H1 (cell line): ENCODE measurements around the gene PHF3. TPM values are rescaled to one million over a fixed set of nuclear protein-coding genes. Genes with fewer than 3 reads are reported as not detected.

Source experiments
- CTCF ChIA-PET: fragments of 300-600 bp; sonication (Branson Sonifier 250); formaldehyde crosslinking; loops from one replicate; lab custom pipeline; 2021; ENCODE audit not compliant: partially characterized antibody; lab: Charles Lee
- POLR2A ChIA-PET: fragments of 300-600 bp; sonication (Branson Sonifier 250); formaldehyde crosslinking; loops from one replicate; lab custom pipeline; 2021; ENCODE audit warnings: inconsistent platforms; ENCODE audit not compliant: partially characterized antibody; lab: Charles Lee
- DNase-seq, 2 experiments: peaks; one replicate each; pipeline versions ENCODE4 v3.0.0 to v3.0.0-alpha.2; 2010 to 2022; ENCODE audit warnings: low spot score in 2 of 2, low read depth in 1 of 2, mixed read lengths in 1 of 2
- FAIRE-seq: peaks from 2 replicates; lab custom pipeline; 2011; peaks lifted over from hg19 to GRCh38; lab: Jason Lieb, UNC
- H2AFZ ChIP-seq: 2 replicates; pipeline ENCODE4 v1.8.1; 2012; ENCODE audit warnings: low read length, inconsistent platforms
- H2AK5ac ChIP-seq: 2 replicates; pipeline ENCODE4 v1.6.1; 2013; ENCODE audit warnings: low read depth, low read length
- H2BK120ac ChIP-seq: replicated peaks from 2 replicates; pipeline ENCODE3; 2013; ENCODE audit warnings: low read depth, low read length, inconsistent platforms
- H2BK12ac ChIP-seq: 2 replicates; pipeline ENCODE4 v1.6.1; 2013; ENCODE audit warnings: low read depth, low read length
- H2BK15ac ChIP-seq: 2 replicates; pipeline ENCODE4 v1.6.1; 2013; ENCODE audit warnings: low read length
- H2BK20ac ChIP-seq: 2 replicates; pipeline ENCODE4 v1.6.1; 2013; ENCODE audit warnings: low read length
- H2BK5ac ChIP-seq: 2 replicates; pipeline ENCODE4 v1.6.1; 2013; ENCODE audit warnings: low read depth, low read length
- H3K14ac ChIP-seq: 2 replicates; pipeline ENCODE4 v1.6.1; 2013; ENCODE audit warnings: inconsistent platforms; ENCODE audit not compliant: insufficient read length
- H3K18ac ChIP-seq: 2 replicates; pipeline ENCODE4 v1.6.1; 2013; ENCODE audit warnings: low read length; ENCODE audit errors: extremely low read depth
- H3K23ac ChIP-seq: 2 replicates; pipeline ENCODE4 v1.6.1; 2013; ENCODE audit warnings: inconsistent platforms; ENCODE audit not compliant: insufficient read length
- H3K23me2 ChIP-seq: 2 replicates; pipeline ENCODE4 v1.6.1; 2013; ENCODE audit warnings: low read depth, low read length
- H3K27ac ChIP-seq: 2 replicates; pipeline ENCODE4 v1.6.1; 2011; ENCODE audit warnings: low read depth, low read length, inconsistent platforms
- H3K27me3 ChIP-seq, 4 experiments: replicated peaks in 1 of 4; 1 replicate in 1 of 4; 2 replicates in 3 of 4; pipeline versions ENCODE4 v1.6.1 to v1.8.1; 2011 to 2013; ENCODE audit warnings: low read length in 3 of 4, mild to moderate bottlenecking in 3 of 4, inconsistent platforms in 2 of 4, mixed read lengths in 2 of 4, moderate library complexity in 1 of 4; ENCODE audit not compliant: control insufficient read depth in 3 of 4, insufficient read depth in 3 of 4; ENCODE audit errors: extremely low read depth in 1 of 4
- H3K36me3 ChIP-seq, 4 experiments: 2 replicates each; pipeline versions ENCODE4 v1.6.1 to v1.8.1; 2011 to 2013; ENCODE audit warnings: mild to moderate bottlenecking in 4 of 4, low read length in 3 of 4, moderate library complexity in 2 of 4, control low read depth in 1 of 4, inconsistent platforms in 1 of 4; ENCODE audit not compliant: insufficient read depth in 4 of 4, control insufficient read depth in 2 of 4
- H3K4ac ChIP-seq: replicated peaks from 2 replicates; pipeline ENCODE3; 2013; ENCODE audit warnings: low read length, low read depth, mixed read lengths, inconsistent platforms; ENCODE audit not compliant: insufficient read length
- H3K4me1 ChIP-seq, 4 experiments: replicated peaks in 1 of 4; 1 replicate in 1 of 4; 2 replicates in 3 of 4; pipeline versions ENCODE4 v1.6.1 to v1.8.1; 2011 to 2013; ENCODE audit warnings: low read length in 3 of 4, inconsistent platforms in 2 of 4, mixed read lengths in 1 of 4; ENCODE audit not compliant: insufficient read depth in 4 of 4, control insufficient read depth in 3 of 4
- H3K4me2 ChIP-seq, 2 experiments: 2 replicates each; pipeline versions ENCODE4 v1.6.1 to v1.8.1; 2011 to 2013; ENCODE audit warnings: low read depth in 2 of 2, low read length in 2 of 2, control low read depth in 1 of 2, inconsistent platforms in 1 of 2, mild to moderate bottlenecking in 1 of 2; ENCODE audit not compliant: insufficient read depth in 1 of 2
- H3K4me3 ChIP-seq, 4 experiments: fragments of 200-600, 300-600 bp in 1 of 4; sonication (generic), shearing (Covaris generic), sonication (Bioruptor Twin) in 1 of 4; 2 replicates each; pipeline versions ENCODE4 v1.5.1 to v1.8.1; 2011 to 2016; ENCODE audit warnings: low read length in 4 of 4, low read depth in 3 of 4, control low read depth in 2 of 4, inconsistent platforms in 2 of 4, mild to moderate bottlenecking in 2 of 4, mixed read lengths in 1 of 4, moderate library complexity in 1 of 4; ENCODE audit not compliant: insufficient read depth in 2 of 4; ENCODE audit errors: extremely low read depth in 1 of 4
- H3K56ac ChIP-seq: replicated peaks from 2 replicates; pipeline ENCODE3; 2013; ENCODE audit warnings: low read depth, mild to moderate bottlenecking, mixed read lengths, low read length, inconsistent platforms; ENCODE audit not compliant: insufficient read length
- H3K79me1 ChIP-seq: 2 replicates; pipeline ENCODE4 v1.6.1; 2013; ENCODE audit warnings: low read depth, low read length, control low read depth
- H3K79me2 ChIP-seq, 2 experiments: 2 replicates each; pipeline versions ENCODE4 v1.6.1 to v1.8.1; 2012 to 2013; ENCODE audit warnings: low read length in 2 of 2, mild to moderate bottlenecking in 2 of 2, inconsistent platforms in 1 of 2; ENCODE audit not compliant: insufficient read depth in 2 of 2, control insufficient read depth in 1 of 2
- H3K9ac ChIP-seq, 4 experiments: replicated peaks in 1 of 4; 1 replicate in 1 of 4; 2 replicates in 3 of 4; pipeline versions ENCODE4 v1.6.1 to v1.8.1; 2011 to 2013; ENCODE audit warnings: low read depth in 3 of 4, low read length in 3 of 4, control low read depth in 2 of 4, mild to moderate bottlenecking in 2 of 4, moderate library complexity in 2 of 4, inconsistent platforms in 1 of 4; ENCODE audit errors: extremely low read depth in 1 of 4
- H3K9me3 ChIP-seq, 2 experiments: 2 replicates each; pipeline versions ENCODE4 v1.6.1 to v1.8.1; 2012 to 2013; ENCODE audit warnings: mild to moderate bottlenecking in 2 of 2, moderate library complexity in 2 of 2, control low read depth in 1 of 2, inconsistent platforms in 1 of 2, low read depth in 1 of 2, low read length in 1 of 2, mixed read lengths in 1 of 2; ENCODE audit not compliant: insufficient read depth in 2 of 2
- H4K20me1 ChIP-seq, 2 experiments: replicated peaks in 1 of 2; 2 replicates each; pipeline versions ENCODE3 to v1.8.1; 2011 to 2013; ENCODE audit warnings: inconsistent platforms in 2 of 2, low read length in 2 of 2, mild to moderate bottlenecking in 1 of 2; ENCODE audit not compliant: insufficient read depth in 2 of 2, control insufficient read depth in 1 of 2
- H4K5ac ChIP-seq: 2 replicates; pipeline ENCODE4 v1.6.1; 2013; ENCODE audit warnings: low read length, low read depth, mixed read lengths, inconsistent platforms; ENCODE audit not compliant: insufficient read length
- H4K8ac ChIP-seq: 2 replicates; pipeline ENCODE4 v1.8.0; 2013; ENCODE audit warnings: mild to moderate bottlenecking, moderate library complexity, low read length, inconsistent platforms; ENCODE audit not compliant: insufficient read depth; ENCODE audit errors: extremely low read depth
- H4K91ac ChIP-seq: replicated peaks from 2 replicates; pipeline ENCODE3; 2013; ENCODE audit warnings: low read length, mixed read lengths, inconsistent platforms; ENCODE audit not compliant: insufficient read length
- TCF12 ChIP-seq: IDR thresholded peaks from 2 replicates; pipeline ENCODE4 v1.6.1; 2011; ENCODE audit warnings: low read depth, mild to moderate bottlenecking, low read length
- polyA plus RNA-seq, 7 experiments: library from polyadenylated mRNA; depleted of rRNA in 3 of 7; stranded (reverse) in 5 of 7; unstranded in 2 of 7; fragments of >200 nt in 5 of 7; fragments of 200-250 nt in 2 of 7; gene quantifications; 1 replicate in 5 of 7; 2 replicates in 1 of 7; 4 replicates in 1 of 7; pipeline versions ENCODE4 v1.2.1 to v1.2.3, GENCODE V29; 2011 to 2013; ENCODE audit warnings: missing spikeins in 2 of 7, mixed read lengths in 2 of 7
- total RNA-seq: library from RNA; stranded (reverse); fragmentation: NEBNext Ultra II Directional; extraction: Animal tissue kit (Norgen Biotek cat#: 25700); gene quantifications from 2 replicates; pipeline ENCODE4 v1.2.1, GENCODE V29; 2021
- TF ChIP-seq, protein P1 (sequence below): IDR thresholded peaks from 2 replicates; pipeline ENCODE4 v1.6.1; 2011; ENCODE audit warnings: low read depth, mild to moderate bottlenecking, low read length; ENCODE audit not compliant: insufficient read depth

PHF3 gene
- total and polyA plus RNA-seq, 2 of the 8 experiments (the other 6 are each of a cell fraction or from before 2014, with no cell fraction given) = 10.1 to 69.3 TPM

DNA sequence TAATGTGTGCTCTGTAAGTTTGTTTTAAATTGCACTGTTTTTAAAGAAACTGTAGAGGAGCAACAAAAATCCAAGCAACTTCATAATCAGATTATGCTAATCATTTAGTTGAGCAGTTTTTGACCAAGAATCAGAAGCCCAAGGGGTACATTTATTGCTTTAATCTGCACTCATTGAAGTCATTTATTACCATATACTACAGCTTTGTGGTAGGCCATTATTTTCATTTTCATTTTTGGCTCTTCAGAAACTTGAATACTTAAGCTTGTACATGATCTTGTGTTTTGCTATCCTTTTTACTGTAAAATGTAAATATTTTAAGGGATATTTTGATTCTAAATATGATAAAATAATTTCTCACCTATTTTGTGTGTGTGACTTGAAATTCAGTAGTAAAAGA is 78.5 kb downstream of the PHF3 start:
- H2BK5ac ChIP-seq = no peak overlapping the region
- no peak overlapping the region for H3K56ac ChIP-seq
- H3K79me1 ChIP-seq = no peaks in the 10 kb centered on the region
- no peaks in the 10 kb centered on the region for H3K9me3 ChIP-seq
- H3K36me3 ChIP-seq = peaks cover 2 to 47% (median 29%) of the 10 kb centered on the region in 4 experiments; a peak in 7 of 8 replicates
- no peaks in the 10 kb centered on the region for H3K27me3 ChIP-seq
- H4K5ac ChIP-seq = no peak overlapping the region
- no peak overlapping the region for H3K9ac ChIP-seq
- no peak overlapping the region for H2BK20ac ChIP-seq
- H4K20me1 ChIP-seq = no peaks in the 10 kb centered on the region
- H3K23ac ChIP-seq = no peak overlapping the region
- H2AK5ac ChIP-seq = no peak overlapping the region
- H3K27ac ChIP-seq = no peak overlapping the region
- H3K4me1 ChIP-seq = no peaks in the 10 kb centered on the region
- no peak overlapping the region for H3K14ac ChIP-seq
- H3K4me2 ChIP-seq = no peak overlapping the region
- H3K4ac ChIP-seq = no peak overlapping the region
- DNase-seq (no peak), FAIRE-seq (no peak)
- no peak overlapping the region for H2BK15ac ChIP-seq
- H2BK120ac ChIP-seq = no peak overlapping the region
- ChIA-PET POLR2A (no interaction called here), CTCF (no interaction called here)
- H3K18ac ChIP-seq = no peak overlapping the region
- H3K23me2 ChIP-seq = no peaks in the 10 kb centered on the region
- no peak overlapping the region for H4K91ac ChIP-seq
- no peak overlapping the region for H3K4me3 ChIP-seq
- H2AFZ ChIP-seq = no peak overlapping the region
- no peak overlapping the region for H4K8ac ChIP-seq
- no peak overlapping the region for H2BK12ac ChIP-seq
- no peaks in the 10 kb centered on the region for H3K79me2 ChIP-seq
- TF ChIP-seq, protein P1, sequence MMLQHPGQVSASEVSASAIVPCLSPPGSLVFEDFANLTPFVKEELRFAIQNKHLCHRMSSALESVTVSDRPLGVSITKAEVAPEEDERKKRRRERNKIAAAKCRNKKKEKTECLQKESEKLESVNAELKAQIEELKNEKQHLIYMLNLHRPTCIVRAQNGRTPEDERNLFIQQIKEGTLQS = no peak
- no peak for TF ChIP-seq TCF12
